ENCODE results near the gene SLC38A4. TPM values are rescaled to one million over a fixed set of nuclear protein-coding genes. Genes with fewer than 3 reads are reported as not detected.

SLC38A4 gene
- total and polyA plus RNA-seq, 2 of the 8 experiments (the other 6 are each of a cell fraction or from before 2014, with no cell fraction given) = 6.7 to 15.4 TPM

DNA sequence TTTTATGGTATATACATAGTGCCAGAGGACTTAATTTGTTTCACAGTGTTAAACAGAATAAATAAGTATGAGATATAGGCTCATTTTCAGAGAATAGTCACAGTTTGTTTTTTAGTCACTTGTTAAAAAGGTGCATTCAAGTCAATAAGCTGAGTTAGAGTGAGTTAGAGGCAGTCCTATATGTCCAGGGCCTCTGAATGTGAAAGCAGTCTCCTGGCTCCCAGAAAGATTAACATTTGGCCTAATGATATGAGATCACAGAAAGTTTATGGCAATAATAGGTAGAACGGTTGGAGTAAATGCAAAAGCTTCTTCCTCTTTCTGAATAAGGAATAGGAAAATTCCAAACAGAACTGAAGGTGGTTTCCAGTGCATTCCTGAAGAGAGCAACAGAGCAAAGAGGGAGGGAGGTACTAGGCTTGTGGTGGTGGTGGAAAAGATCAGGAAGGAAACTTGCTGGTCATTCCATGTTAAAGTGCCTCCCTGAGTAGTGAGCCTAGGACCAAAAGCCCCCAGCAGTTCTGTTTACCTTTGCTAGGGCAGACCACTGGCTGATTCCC, 54.4 kb downstream of the SLC38A4 start:
- FAIRE-seq (peak; percentile 52), DNase-seq (ENCODE audit: low read depth in 1 of 2, low spot score in 2 of 2) (no peak)
- Histone ChIP-seq H2BK5ac (ENCODE audit: low read depth, low read length) (no peak overlapping the region), H2AFZ (ENCODE audit: low read length) (peak overlapping the region; percentile 3; the same call in 1 of the 2 replicates), H3K56ac (replicated peaks; ENCODE audit: insufficient read length, low read depth, low read length) (no peak overlapping the region), H2BK15ac (ENCODE audit: low read length) (no peak overlapping the region), H3K23me2 (ENCODE audit: low read depth, low read length) (no peaks in the 10 kb centered on the region), H3K79me1 (ENCODE audit: low read depth, low read length) (no peaks in the 10 kb centered on the region), H3K9ac (replicated peaks in 1 of 4; ENCODE audit: extremely low read depth in 1 of 4, low read depth in 3 of 4, low read length in 3 of 4) (no peak overlapping the region), H3K27me3 (replicated peaks in 1 of 4; ENCODE audit: control insufficient read depth in 3 of 4, extremely low read depth in 1 of 4, insufficient read depth in 3 of 4, low read length in 3 of 4) (no peaks in the 10 kb centered on the region), H3K9me3 (ENCODE audit: insufficient read depth in 2 of 2, low read depth in 1 of 2, low read length in 1 of 2) (no peaks in the 10 kb centered on the region), H4K91ac (replicated peaks; ENCODE audit: insufficient read length, low read length) (no peak overlapping the region), H3K4me3 (ENCODE audit: extremely low read depth in 1 of 4, insufficient read depth in 2 of 4, low read depth in 3 of 4, low read length in 4 of 4) (no peak overlapping the region), H3K4me2 (ENCODE audit: insufficient read depth in 1 of 2, low read depth in 2 of 2, low read length in 2 of 2) (no peak overlapping the region), H4K5ac (ENCODE audit: insufficient read length, low read depth, low read length) (no peak overlapping the region), H3K79me2 (ENCODE audit: control insufficient read depth in 1 of 2, insufficient read depth in 2 of 2, low read length in 2 of 2) (no peaks in the 10 kb centered on the region), H3K4ac (replicated peaks; ENCODE audit: insufficient read length, low read depth, low read length) (no peak overlapping the region), H2AK5ac (ENCODE audit: low read depth, low read length) (no peak overlapping the region), H2BK120ac (replicated peaks; ENCODE audit: low read depth, low read length) (no peak overlapping the region), H4K8ac (ENCODE audit: extremely low read depth, insufficient read depth, low read length) (no peak overlapping the region), H3K27ac (ENCODE audit: low read depth, low read length) (no peak overlapping the region), H3K36me3 (ENCODE audit: control insufficient read depth in 2 of 4, insufficient read depth in 4 of 4, low read length in 3 of 4) (no peaks in the 10 kb centered on the region), H3K18ac (ENCODE audit: extremely low read depth, low read length) (no peak overlapping the region), H2BK20ac (ENCODE audit: low read length) (no peak overlapping the region), H3K14ac (ENCODE audit: insufficient read length) (no peak overlapping the region), H2BK12ac (ENCODE audit: low read depth, low read length) (no peak overlapping the region), H3K4me1 (replicated peaks in 1 of 4; ENCODE audit: control insufficient read depth in 3 of 4, insufficient read depth in 4 of 4, low read length in 3 of 4) (peaks cover 0 to 12% (median 3%) of the 10 kb centered on the region in 4 experiments; a peak in 4 of 7 replicates), H3K23ac (ENCODE audit: insufficient read length) (no peak overlapping the region), H4K20me1 (replicated peaks in 1 of 2; ENCODE audit: control insufficient read depth in 1 of 2, insufficient read depth in 2 of 2, low read length in 2 of 2) (no peaks in the 10 kb centered on the region)
- ChIA-PET POLR2A (ENCODE audit: partially characterized antibody) (no interaction called here), CTCF (ENCODE audit: partially characterized antibody) (interaction anchor here (0.8 to 3.2 kb wide), 3 partner anchors 50 to 429 kb away, joined by 3 to 11 read pairs (median 4); no protein-coding TSS in a partner anchor)
- no peak for TF ChIP-seq SIN3A (conservative IDR thresholded peaks at IDR 0.05 in 1 of 2, IDR thresholded peaks at IDR 0.05 in 1 of 2; ENCODE audit: low read depth in 1 of 2, low read length in 2 of 2)
- TF ChIP-seq JUN (IDR thresholded peaks at IDR 0.05; ENCODE audit: low read depth, low read length) = no peak
- WGBS, 2 experiments (ENCODE audit: extremely low coverage in 1 of 2, insufficient coverage in 1 of 2, insufficient read length in 1 of 2, insufficient replicate concordance in 2 of 2, low coverage in 1 of 2, low lambda C conversion rate in 2 of 2, missing lambda C conversion rate in 1 of 2) = 57% methylated on average over 1 of the region's 1 CpG; no CpG with 5 or more reads in 1 of the 2 experiments
